GM18861 (cell line): Measurements from ENCODE around the gene LAX1.
"Not testable (repeated sequence)": the region's sequence is repeated elsewhere in the genome, so short reads cannot be mapped to it uniquely, and the experiment has no call there.

ENCODE experiments used
- ATAC-seq: cut with Tn5 transposase; IDR thresholded peaks from one replicate; pipeline ENCODE4 v1.9.1; 2021; ENCODE audit not compliant: unreplicated experiment

The LAX1 gene

DNA sequence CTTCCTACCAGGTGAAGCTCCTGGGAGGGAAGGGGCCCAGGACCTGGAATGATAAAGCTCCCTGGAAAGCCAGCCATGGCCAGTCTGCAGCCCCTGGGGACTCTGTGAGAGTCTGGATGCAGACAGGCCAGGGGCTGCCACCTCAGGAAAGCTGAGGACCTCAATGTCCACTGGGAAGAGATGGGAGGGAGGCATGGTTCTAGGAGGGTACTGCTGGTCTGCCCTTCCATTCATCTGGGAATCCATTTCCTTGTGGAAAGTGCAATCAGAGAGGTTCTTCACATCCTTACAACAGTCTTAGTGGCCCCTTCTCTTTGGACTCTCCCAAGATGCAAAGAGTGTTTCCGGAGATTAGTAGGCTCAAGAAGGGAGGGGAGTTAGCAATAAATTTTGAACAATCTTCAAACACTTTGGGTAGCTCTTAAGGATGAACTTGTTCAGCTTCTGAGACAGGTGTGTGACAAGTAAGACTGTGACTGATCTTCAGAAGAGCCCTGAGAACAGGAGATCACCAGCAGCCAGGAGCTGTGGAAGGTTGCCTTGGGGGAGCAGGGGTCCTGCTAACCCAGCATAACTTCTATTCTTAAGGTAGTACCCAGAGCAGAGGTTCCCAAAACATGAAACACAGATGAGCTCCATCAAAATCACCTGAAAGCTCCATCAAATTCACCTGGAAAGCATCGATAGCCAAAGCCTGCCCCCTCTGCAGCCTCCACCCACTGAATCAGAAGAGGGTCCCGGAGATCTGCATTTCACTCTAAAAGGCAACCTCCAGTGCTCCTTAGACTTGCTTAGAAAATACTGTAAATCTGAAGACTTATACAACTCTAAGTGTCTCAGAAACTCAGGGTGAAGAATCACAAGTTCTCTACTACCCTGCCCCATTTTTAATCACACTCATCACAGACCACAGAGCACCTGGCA is 616 bp upstream of the LAX1 start:
- ATAC-seq = no peak

DNA sequence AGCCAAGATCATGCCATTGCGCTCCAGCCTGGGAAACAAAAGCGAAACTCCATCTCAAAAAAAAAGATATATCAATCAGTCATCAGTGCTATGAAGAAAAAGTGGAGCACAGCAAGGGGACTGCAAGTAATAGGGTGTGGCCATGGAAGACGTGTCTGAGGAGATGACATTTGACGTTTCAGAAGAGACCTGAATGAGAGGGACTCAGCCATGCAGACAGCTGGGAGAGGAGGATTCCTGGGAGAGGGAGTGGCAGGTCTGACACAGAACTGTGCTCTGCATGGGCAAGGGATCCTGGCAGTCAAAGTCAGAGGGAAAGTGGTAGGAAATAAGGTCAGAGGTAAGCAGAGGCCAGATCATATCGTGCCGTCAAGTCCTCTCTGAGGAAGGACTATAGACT is 3.3 kb downstream of the LAX1 start:
- no peak for ATAC-seq

DNA sequence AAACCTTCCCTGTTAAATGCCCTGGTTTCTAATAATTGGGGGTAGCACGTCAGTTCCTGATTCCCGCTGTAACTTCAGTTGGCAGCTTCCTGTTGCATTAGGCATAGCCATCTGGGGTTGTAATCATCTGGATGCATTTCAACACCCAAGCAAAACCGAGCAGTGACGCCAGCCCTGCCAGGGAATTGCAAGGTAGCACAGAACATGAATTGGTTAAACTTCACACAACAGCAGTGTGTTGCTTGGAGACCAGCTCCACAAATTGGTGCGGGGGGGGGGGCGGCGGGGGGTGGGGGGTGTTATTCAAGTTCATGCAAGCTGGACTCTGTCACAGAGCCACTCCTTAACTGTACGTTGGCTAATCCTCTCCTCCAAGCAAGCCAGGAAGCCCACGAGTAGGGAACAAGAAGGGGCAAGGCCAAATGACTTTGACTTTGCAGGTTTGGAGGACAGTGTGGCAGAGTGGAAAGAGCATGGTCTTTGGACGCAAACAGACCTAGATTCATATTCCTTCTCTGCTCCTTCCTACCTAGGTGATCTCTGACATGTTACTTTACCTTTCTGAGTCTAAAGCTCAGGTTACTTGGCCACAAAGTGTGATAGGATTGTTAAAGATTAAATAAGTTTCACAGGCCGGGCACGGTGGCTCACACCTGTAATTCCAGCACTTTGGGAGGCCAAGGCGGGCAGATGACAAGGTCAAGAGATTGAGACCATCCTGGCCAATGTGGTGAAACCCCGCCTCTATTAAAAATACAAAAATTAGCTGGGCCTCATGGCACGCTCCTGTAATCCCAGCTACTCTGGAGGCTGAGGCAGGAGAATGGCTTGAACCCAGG is 4.7 kb downstream of the LAX1 start:
- no peak for ATAC-seq

DNA sequence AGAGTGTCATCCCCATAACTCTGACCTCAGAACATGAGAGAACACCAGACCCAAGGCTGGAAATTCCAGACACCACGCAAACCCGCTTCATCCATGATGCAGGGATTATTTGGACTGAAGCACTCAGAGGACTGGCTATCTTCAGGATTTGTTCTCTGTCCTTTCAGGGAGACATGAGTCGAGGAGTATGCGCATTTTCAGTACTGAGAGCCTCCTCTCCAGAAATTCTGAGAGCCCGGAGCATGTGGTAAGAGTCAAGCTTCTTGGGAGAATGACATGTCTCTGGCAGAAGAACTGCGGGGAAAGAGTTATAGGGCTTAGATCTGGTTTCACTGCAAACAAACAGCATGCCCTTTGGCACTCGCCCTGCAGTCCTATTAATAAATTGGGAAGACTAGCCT is 6.9 kb downstream of the LAX1 start:
- ATAC-seq = no peak

DNA sequence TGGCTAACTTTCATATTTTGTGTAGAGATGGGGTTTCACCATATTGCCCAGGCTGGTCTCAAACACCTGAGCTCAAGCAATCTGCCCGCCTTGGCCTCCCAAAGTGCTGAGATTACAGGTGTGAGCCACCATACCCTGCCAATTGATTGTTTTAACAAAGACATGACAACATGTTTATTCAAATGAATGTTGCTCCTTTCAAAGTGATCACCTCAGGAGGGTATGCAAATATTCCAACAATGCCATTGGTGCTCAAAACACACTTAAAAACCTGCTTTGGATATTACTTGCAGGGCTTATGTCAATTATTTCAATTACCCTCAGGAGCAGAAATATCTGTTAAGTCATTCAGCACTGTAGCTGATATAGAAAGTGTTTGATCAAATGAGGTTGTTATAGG is 7.9 kb downstream of the LAX1 start:
- ATAC-seq = no peak

DNA sequence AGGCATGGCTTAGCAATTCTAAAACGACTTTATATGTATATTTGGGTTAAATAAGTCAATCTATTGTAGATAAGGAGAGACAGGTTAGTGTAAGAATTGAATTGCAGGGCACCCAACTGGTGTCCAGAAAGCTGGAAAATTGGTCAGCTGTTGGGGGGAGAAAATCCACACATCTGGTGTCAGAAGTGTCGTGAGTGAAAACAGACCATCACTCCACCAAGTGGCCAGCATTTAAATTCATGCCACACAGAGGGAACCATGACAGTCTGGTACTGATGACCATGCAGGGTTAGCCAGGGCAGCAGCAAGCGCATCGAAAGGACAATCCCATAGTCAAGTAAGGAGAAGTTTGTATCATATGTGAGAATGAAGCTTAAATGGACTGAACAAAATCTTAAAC is 11.7 kb downstream of the LAX1 start:
- ATAC-seq = no peak

DNA sequence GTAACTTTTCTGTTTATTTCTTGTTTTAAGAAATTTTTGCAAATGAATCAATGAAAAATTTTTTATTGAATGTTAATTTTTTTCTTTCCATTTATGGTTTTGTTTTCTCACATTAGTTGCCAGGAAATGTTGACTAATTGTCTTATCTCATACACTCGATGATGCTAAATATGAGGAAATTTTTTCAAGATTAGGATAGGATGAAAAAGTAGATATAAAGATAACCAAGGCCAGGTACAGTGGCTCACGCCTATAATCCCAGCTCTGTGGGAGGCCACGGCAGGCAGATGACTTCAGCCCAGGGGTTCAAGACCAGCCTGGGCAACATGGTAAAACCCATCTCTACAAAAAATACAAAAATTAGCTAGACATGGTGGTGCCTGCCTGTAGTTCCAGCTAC is 12.6 kb downstream of the LAX1 start:
- no peak for ATAC-seq

DNA sequence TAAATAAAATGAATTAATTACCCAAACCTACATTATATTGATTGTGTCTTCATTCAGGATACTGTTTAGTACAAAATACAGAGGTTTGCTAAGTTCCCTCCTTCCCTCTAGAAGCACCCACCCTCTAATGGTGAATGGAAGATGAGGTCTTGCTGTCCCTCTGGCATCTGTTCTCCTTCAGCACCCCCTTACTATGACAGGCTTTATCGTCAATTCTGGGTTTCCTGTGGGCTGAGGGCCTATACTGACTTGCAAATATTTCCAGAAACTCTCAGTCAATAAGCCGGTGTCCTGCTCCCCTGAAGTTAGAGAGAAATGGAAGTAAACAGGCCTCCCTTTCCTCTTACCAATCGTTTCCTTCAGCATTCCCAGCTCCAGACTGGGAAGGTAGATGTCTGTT is 13.2 kb downstream of the LAX1 start:
- no peak for ATAC-seq

DNA sequence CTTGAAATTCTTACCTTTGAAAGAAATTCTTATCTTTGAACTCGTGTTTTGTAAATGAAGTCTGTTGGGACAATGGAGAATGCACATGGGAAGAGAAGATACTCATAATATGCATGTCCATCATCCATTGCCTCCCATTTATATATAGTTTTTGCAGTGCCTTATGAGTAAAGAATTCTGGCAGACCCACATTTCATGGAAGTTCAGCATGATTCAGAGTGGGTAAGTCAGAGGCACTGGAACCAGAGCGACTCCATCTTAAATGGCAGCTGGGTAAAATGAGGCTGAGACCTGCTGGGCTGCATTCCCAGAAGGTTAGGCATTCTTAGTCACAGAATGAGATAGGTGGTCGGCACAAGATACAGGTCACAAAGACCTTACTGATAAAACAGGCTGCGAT is 13.8 kb downstream of the LAX1 start:
- no peak for ATAC-seq

DNA sequence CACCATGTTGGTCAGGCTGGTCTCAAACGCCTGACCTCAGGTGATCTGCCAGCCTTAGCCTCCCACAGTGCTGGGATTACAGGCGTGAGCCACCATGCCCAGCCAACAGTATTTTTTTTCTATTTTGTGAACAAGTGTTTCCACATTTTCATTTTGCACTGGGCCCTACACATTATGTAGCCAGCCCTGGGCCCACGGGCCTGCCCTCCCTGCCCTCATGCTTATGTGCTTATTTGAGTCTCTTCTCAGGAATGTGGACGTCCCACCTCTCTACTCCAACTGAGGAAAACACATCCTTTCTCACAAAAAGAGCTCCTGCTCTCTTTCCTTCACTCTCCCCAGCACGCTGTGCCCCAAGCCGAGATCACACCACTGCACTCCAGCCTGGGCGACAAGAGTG is 17.0 kb downstream of the LAX1 start:
- no peak for ATAC-seq

DNA sequence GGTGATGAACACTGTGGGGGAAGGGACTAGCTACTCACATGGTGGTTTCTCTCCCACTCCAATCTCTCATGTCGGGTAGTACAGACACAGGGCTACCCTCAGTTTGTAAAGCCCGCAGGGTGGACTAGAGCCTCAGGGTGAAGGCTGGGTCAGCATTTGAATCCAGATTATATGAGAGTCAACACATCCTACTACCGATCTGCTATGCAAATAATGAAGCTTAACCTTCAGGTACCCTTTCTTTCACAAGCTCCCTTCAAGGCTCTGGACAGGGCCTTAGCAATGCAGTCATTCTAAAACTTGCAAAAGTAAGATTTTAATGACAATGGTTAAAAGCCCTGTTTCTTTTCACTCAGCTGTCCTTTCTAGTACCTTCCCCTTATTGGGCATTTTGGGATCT is 25.0 kb downstream of the LAX1 start:
- ATAC-seq = no peak

DNA sequence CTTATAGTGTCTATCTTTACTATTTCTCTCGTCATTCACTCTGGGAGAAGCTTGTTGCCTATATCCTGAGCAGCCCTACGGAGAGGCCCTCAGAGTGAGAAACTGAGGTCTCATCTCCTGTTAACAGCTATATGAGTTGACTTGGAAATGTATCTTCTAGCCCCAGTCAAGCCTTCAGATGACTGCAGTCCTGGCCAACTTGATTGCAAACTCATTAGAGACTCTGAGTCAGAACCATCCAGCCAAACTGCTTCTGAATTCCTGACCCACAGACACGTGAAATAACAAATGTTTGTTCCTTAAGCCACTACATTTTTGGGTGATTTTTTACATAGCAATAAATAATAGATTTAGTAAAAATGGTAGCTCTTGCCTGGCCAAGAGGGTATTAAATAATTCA is 26.5 kb downstream of the LAX1 start:
- no peak for ATAC-seq

DNA sequence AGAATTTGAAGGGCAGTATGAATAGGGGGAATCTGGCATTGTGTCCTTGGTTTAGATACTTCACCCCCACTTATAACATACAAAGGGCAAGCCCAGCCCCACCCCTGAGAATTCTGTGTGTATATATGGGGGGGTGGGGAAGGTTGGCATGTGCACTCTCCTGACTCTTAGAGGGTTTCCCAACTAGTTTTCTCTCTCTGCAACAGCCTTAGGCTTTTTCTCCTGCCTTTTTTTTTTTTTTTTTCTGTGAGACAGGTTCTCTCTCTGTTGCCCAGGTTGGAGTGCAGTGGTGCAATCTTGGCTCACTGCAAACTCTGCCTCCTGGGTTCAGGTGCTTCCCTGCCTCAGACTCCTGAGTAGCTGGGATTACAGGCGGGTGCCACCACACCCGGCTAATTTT is 27.5 kb downstream of the LAX1 start:
- no peak for ATAC-seq

DNA sequence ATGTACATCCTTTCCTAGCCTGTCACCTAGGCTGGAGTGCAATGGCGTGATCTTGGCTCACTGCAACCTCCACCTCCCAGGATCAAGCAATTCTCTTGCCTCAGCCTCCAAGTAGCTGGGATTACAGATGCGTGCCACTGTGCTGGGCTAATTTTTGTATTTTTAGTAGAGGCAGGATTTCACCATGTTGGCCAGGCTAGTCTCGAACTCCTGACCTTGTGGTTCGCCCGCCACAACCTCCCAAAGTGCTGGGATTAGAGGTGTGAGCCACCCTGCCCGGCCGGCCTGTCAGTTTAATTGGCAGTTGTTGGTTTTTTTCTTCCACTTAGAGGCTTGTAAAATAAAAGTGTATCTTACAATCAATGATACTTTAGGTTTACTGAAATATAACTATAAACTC is 28.6 kb downstream of the LAX1 start:
- not testable (repeated sequence) for ATAC-seq

DNA sequence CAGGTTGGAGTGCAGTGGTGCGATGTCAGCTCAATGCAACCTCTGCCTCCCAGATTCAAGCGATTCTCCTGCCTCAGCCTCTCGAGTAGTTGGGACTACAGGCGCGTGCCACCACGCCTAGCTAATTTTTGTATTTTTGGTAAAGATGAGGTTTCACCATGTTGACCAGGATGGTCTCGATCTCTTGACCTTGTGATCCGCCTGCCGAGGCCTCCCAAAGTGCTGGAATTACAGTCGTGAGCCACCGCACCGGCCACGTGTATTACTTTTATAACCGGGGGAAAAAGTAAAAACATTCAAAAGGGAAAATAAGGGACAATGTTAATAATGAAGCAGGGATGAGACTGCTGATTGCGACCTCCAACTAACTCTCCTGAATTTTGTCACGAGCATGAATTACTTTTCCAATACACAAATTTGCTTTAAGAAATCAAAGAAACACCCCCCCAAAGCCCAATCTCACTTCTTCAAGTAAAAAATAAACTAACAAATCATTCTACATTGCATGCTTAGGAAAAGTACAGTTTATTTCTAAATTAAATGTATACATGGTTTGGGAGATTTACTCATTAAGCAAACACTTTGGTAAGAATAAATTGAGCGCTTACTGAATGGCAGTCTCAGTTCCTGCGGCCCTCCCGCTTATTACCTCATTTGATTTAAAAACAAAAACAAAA is 29.9 kb downstream of the LAX1 start:
- no peak for ATAC-seq

DNA sequence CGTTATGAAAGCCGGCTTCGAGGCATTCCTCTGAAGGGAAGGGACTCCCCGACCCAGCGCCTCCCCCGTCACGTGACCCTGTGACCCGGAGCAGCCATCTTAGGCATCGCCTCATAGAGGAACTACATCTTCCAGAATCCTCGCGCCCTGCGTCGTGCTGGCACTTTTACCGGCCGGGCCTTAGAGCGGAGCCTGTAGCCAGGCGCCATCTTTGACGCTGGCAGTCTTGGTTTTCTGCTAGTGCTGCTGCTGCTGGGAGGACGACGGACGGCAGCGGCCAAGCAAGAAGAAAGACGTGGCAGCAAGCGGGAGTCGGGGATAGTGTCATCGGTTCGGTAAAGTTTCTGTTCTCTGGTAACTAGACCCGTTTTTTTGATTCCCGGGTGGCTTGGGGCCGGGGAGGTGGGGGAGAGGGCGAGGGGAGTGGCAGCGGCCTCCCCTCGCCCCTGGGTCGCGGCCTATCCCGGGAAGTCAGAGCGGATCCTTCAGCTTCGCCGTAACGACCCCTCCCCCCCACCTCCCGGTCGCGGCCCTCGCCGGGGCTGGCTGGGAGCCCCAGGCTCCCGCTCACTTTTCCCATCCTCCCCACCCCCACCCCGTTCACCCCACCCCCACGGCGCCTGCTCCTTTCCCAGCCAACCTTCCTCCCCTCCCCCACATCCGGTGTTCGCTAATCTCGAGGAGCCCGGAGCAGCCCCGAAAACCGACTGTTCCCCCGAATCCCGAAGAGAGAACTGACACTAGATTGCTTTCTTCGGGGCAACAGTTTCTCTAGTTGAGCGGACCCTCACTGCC is 30.7 kb downstream of the LAX1 start, which contains the start of the genes ZBED6 and ZC3H11A:
ZBED6 (plus strand) TSS at position 183 of the 795 bp plus-strand sequence. CDS start 1,900 bp downstream, outside the sequence.
ZC3H11A (plus strand) TSS at position 183 of the 795 bp plus-strand sequence. CDS start 21,448 bp downstream, outside the sequence.
- peak; percentile 97 for ATAC-seq

DNA sequence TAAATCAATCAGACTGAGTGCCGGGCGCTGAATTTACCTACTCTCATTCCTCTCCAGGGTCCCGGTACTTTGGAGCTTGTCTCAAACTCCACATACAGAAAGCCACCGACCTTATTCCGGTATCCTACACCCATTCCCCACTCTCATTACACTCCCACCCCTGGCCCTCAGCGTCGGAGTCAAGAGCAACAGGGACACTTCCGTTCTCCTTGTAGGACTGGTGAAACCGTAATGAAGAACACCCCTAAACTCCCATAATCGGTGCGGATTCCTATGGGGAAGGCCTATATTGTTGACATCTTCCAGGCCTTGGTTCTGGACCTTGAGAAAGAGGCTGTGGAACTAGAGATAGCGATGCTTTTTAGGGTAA is 31.2 kb downstream of the LAX1 start:
- ATAC-seq = no peak

DNA sequence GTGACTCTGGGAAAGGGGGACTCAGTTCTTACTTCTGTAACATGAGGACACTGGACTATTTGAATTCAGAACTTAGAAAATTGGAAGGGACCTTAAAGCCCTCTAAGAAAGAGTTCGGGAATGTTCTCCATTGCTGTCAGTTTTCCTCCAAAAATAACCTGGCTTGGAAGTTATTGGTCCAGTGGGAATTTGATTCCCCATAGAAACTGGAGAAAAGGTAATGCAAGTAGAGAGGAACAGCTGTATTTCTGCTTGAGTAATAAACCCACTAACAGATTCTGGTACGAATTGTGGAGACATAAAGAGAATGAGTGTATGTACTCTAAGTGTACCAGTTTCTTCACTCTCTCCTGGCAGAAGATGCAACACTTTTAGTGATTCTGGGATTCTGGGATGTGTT is 32.2 kb downstream of the LAX1 start:
- ATAC-seq = no peak

DNA sequence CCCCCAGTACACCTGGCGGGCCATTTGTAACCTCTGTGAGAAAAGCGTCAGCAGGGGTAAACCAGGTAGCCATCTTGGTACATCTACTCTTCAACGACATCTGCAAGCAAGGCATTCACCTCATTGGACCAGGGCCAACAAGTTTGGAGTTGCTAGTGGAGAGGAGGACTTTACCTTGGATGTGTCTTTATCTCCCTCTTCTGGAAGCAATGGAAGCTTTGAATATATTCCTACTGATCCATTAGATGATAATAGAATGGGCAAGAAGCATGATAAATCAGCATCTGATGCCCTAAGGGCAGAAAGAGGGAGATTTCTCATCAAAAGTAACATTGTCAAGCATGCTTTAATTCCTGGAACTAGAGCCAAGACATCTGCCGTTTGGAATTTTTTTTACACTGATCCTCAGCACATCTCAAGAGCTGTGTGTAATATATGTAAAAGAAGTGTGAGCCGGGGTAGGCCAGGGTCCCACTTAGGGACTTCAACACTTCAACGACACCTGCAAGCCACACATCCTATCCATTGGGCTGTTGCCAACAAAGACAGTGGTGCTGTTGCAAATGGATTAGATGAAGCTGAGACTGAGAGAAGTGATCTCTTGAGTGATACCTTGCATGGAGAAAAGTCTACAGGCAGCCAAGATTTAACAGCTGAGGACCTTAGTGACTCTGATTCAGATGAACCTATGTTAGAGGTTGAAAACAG is 33.1 kb downstream of the LAX1 start:
- no peak for ATAC-seq

DNA sequence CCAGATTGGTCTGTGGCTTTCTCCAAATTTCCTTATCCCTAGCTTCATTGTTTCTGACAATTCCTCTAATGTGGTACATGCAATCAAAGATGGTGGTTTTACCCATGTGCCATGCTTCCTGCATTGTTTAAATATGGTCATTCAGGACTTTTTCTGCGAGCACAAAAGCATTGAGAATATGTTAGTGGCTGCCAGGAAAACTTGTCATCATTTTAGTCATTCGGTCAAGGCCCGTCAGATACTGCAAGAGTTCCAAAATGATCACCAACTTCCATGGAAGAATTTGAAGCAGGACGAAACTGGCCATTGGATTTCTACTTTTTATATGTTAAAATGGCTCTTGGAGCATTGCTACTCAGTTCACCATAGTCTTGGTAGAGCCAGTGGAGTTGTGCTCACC is 34.2 kb downstream of the LAX1 start:
- no peak for ATAC-seq
